Renal pelvis (tissue), 4 donors: ENCODE data around the gene RPL13. TPM values are rescaled to one million over a fixed set of nuclear protein-coding genes. Genes with fewer than 3 reads are reported as not detected.

ENCODE experiments used
- DNase-seq: peaks from one replicate; pipeline ENCODE4 v3.0.0-alpha.2; 2013
- polyA plus RNA-seq, 3 donors: library from polyadenylated mRNA; unstranded; fragments of 120-200 nt; gene quantifications; one replicate each; pipeline ENCODE4 v1.2.1, GENCODE V29; 2013; ENCODE audit not compliant: insufficient read length in 3 of 3

RPL13 gene
- polyA plus RNA-seq, 3 donors = 2,112 to 2,734 (median 2,679) TPM

DNA sequence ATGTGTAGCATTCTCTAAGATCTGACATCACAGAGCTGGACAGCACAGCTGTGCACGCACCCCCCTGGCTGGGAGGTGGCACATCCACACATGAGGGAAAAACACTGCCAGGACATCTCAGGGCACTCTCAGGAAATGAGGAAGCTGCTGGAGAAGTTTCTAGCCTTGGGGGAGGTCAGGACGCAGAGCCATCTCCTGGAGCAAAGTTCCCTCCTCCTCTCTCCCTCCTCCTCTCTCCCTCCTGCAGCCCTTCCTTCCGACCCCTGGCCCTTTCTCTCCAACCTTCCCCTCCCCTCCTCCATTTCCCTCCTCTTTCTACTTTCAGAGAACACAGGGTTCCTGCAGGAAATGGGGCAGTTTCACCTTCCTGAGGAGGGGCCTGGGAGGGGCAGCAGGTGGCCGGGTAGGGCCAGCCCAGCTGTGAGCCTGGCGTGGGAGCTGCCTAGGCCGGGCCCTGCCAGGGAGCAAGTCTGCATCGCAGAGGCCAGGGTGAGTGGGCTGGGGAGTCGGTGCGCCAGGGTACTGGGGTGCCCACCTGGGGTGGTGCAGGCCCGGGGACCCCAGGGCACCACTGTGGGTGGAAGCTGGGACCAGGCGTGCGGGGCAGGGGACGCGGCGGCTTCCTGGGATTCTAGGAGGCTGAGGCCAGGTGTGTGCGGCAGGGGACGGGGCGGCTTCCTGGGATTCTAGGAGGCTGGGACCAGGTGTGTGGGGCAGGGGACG is 52.9 kb downstream of the RPL13 start, which contains the start of gene DPEP1:
Gene DPEP1 (plus strand): TSS at position 412 of the 723 bp plus-strand sequence. CDS start 16,769 bp downstream, outside the sequence.
- no peak for DNase-seq

- DNase-seq = no peak
Measured at GRCh38 chr16:89613954-89614459, 53.5 kb downstream of the RPL13 start.

Other genes with a start within 250 kb of the RPL13 start
- gene ANKRD11, start 70.1 kb upstream of the RPL13 start, polyA plus RNA-seq = 100 to 1,000 TPM in 2 of 3 donors, 10 to 100 TPM in 1; 98.8 to 129 (median 113) TPM
- gene SPG7, start 52.3 kb upstream of the RPL13 start, polyA plus RNA-seq = 100 to 1,000 TPM in 2 of 3 donors, 10 to 100 TPM in 1; 90.6 to 139 (median 130) TPM
- gene CPNE7, start 15.1 kb downstream of the RPL13 start, polyA plus RNA-seq = 1 to 10 TPM; 4.2 to 8.7 (median 5.6) TPM
- 10 to 100 TPM; 31.6 to 76.5 (median 60.1) TPM for gene DPEP1, start 53.0 kb downstream of the RPL13 start, polyA plus RNA-seq
- 10 to 100 TPM; 82.8 to 96.3 (median 91.1) TPM for gene CHMP1A, start 97.0 kb downstream of the RPL13 start, polyA plus RNA-seq
- gene SPATA33, start 97.2 kb downstream of the RPL13 start, polyA plus RNA-seq = 10 to 100 TPM; 16.5 to 18.3 (median 17.3) TPM
- gene CDK10, start 126.0 kb downstream of the RPL13 start, polyA plus RNA-seq = 100 to 1,000 TPM; 115 to 150 (median 147) TPM
- gene SPATA2L, start 141.0 kb downstream of the RPL13 start, polyA plus RNA-seq = 1 to 10 TPM; 7.5 to 9.0 (median 9.0) TPM
- gene VPS9D1, start 160.2 kb downstream of the RPL13 start, polyA plus RNA-seq = 10 to 100 TPM; 12.8 to 16.8 (median 14.7) TPM
- gene ZNF276, start 160.9 kb downstream of the RPL13 start, polyA plus RNA-seq = 10 to 100 TPM; 25.4 to 38.7 (median 32.9) TPM